Effector memory CD8-positive, alpha-beta T cell (primary cell): ENCODE data around the gene APBB2.

Experiments used
- ATAC-seq: fragments of 150-1000 bp; cut with Tn5 transposase; replicated peaks from 2 replicates; pipeline ENCODE4 v1.10.0; 2021; ENCODE audit warnings: mild to moderate bottlenecking, moderate library complexity
- DNase-seq, 3 experiments: peaks; one replicate each; pipeline ENCODE4 v3.0.0; 2021
- H3K27ac Mint-ChIP-seq, 2 donors: one replicate each; pipeline ENCODE4 v1.8.0; 2022; ENCODE audit warnings: mild to moderate bottlenecking in 2 of 2, mixed read lengths in 2 of 2, moderate library complexity in 2 of 2
- H3K27me3 Mint-ChIP-seq, 2 donors: one replicate each; pipeline ENCODE4 v1.8.0; 2022; ENCODE audit warnings: mixed read lengths in 2 of 2
- H3K36me3 Mint-ChIP-seq: one replicate; pipeline ENCODE4 v1.8.0; 2022; ENCODE audit warnings: mild to moderate bottlenecking, moderate library complexity, mixed read lengths; ENCODE audit not compliant: insufficient read depth
- H3K4me1 Mint-ChIP-seq, 2 donors: one replicate each; pipeline ENCODE4 v1.8.0; 2022; ENCODE audit warnings: low read depth in 2 of 2, mixed read lengths in 2 of 2
- H3K4me3 Mint-ChIP-seq, 2 donors: one replicate each; pipeline ENCODE4 v1.8.0; 2022; ENCODE audit warnings: mild to moderate bottlenecking in 2 of 2, mixed read lengths in 2 of 2, moderate library complexity in 2 of 2
- H3K9me3 Mint-ChIP-seq, 2 donors: one replicate each; pipeline ENCODE4 v1.8.0; 2022; ENCODE audit warnings: mixed read lengths in 2 of 2

APBB2 gene

GRCh38 chr4:40875507-40876150, 338.7 kb downstream of the APBB2 start:
- Mint-ChIP-seq H3K9me3 (no peaks in the 10 kb centered on the region), H3K4me3 (no peak overlapping the region), H3K4me1 (peaks cover 0 to 3% of the 10 kb centered on the region in 2 donors), H3K36me3 (no peaks in the 10 kb centered on the region), H3K27ac (no peak overlapping the region), H3K27me3 (peaks cover 30 to 41% of the 10 kb centered on the region in 2 donors)
- ATAC-seq (no peak), DNase-seq (no peak)

DNA sequence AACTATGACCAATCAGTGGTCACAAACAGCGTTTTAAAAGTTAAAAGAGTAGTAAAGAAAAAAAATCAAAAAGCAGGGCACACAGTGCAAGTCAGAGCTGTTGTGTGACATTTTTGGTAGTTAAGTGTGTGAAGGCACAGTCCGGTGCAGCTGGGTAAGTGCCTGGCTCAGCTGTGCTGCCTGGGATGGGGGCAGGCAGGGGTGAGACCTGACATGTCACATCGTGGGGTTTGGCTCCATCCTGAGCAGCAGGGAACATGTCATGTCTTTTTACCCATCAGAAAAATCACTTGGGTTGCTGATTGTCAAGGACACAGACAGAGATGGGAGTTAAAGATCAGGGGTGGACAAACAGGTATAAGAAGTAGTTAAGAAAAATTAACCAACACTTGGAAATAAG, 339.4 kb downstream of the APBB2 start:
- H3K4me1 Mint-ChIP-seq, result peaks cover 0 to 3% of the 10 kb centered on the region in 2 donors
- H3K27ac Mint-ChIP-seq, result no peak overlapping the region
- no peaks in the 10 kb centered on the region for H3K36me3 Mint-ChIP-seq
- no peak overlapping the region for H3K4me3 Mint-ChIP-seq
- peaks cover 26 to 41% of the 10 kb centered on the region in 2 donors for H3K27me3 Mint-ChIP-seq
- DNase-seq (no peak), ATAC-seq (no peak)
- no peaks in the 10 kb centered on the region for H3K9me3 Mint-ChIP-seq

- no peak for ATAC-seq
- peaks cover 26 to 41% of the 10 kb centered on the region in 2 donors for H3K27me3 Mint-ChIP-seq
- peaks cover 0 to 3% of the 10 kb centered on the region in 2 donors for H3K4me1 Mint-ChIP-seq
- no peak overlapping the region for H3K4me3 Mint-ChIP-seq
- H3K36me3 Mint-ChIP-seq, result no peaks in the 10 kb centered on the region
- no peak for DNase-seq
- H3K27ac Mint-ChIP-seq, result no peak overlapping the region
- H3K9me3 Mint-ChIP-seq, result no peaks in the 10 kb centered on the region
These were observed 340.0 kb downstream of the APBB2 start for GRCh38 chr4:40874331-40874730.

DNA sequence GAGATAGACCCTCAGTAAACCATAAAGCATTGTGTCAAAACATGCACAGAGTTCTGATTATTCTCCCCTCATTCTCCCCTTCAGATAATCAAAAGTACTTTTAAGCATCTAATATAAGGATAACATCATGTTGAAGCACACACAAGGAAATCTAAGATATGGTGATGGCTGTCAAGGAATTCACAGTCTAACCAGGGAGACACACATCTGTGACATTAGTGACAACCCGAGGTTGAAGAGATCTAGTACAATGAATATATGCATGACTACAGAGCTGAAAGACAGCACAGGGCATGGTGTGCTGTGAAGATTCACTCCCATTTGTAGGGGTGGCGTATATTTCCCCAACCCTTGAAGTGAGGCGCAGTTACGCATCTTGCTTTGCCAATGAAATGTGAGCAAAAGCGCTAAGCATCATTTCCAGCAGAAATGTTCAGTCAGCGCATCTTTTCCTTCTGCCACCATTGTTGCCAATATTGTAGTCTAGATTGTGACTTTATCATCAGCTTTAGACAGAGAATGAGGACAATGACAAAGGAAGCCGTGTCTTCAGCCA, 342.6 kb downstream of the APBB2 start:
- Mint-ChIP-seq H3K4me3 (no peak overlapping the region), H3K27ac (no peak overlapping the region), H3K27me3 (peaks cover 12 to 18% of the 10 kb centered on the region in 2 donors), H3K36me3 (no peaks in the 10 kb centered on the region), H3K9me3 (no peaks in the 10 kb centered on the region), H3K4me1 (peaks cover 0 to 3% of the 10 kb centered on the region in 2 donors)
- DNase-seq (no peak), ATAC-seq (no peak)

DNA sequence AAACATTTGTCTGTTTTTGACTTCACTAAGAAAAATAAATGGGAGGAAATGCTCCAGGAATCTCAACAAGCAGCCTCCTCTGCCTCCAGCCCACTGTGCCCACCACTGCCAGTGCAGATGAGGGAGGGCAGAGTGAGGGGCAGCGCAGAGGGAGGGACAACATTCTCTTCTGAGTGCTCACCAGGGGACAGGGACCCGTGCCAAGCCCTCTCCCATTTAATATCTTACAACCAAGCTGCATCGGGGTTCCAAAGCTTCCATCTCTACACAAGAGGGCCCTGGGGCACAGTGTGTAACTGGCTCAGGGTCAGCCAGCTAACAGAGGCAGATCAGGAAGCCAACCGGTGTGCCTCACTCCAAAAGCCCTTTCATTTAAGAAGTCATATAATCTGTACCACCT, 344.2 kb downstream of the APBB2 start:
- Mint-ChIP-seq H3K27me3 (peaks cover 11 to 18% of the 10 kb centered on the region in 2 donors), H3K4me1 (peaks cover 0 to 3% of the 10 kb centered on the region in 2 donors), H3K27ac (no peak overlapping the region), H3K4me3 (no peak overlapping the region), H3K9me3 (no peaks in the 10 kb centered on the region), H3K36me3 (no peaks in the 10 kb centered on the region)
- no peak for DNase-seq
- no peak for ATAC-seq

DNA sequence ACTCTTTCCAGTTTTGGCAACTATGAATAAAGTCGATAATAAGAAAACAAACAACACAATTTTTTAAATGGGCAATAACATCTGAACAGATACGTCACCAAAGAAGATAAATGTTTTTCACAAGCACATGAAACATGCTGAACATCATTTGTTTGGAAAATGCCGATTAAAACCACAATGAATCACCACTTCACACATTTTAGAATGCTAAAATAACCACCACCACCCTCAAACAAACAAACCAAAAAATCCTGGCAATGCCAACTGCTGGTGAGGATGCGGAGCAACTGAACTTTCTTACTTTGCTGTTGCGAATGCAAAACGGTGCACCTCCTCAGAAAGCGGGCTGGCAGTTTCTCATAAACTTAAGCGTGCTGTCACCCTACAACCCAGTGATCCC, 348.6 kb downstream of the APBB2 start:
- no peak for ATAC-seq

DNA sequence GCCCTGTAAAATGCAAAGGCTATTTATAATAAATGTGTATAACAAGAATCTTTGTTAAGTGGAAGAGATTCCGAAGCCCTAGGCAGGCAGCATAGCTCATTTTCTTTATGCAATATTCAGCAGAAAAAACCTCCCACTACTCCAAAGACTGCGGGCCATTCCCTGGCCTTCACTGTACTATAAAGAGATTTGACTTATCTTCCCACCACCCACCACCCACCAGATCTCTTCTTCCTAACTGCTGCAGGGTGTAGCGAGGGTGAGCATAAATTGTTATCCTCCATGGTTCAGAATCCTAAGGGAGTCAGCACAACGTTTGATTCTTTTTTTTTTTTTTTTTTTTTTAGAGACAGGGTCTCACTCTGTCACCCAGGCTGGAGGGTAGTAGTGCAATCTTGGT, 349.8 kb downstream of the APBB2 start:
- H3K4me1 Mint-ChIP-seq, result peaks cover 0 to 3% of the 10 kb centered on the region in 2 donors
- peaks cover 15 to 21% of the 10 kb centered on the region in 2 donors for H3K27me3 Mint-ChIP-seq
- H3K27ac Mint-ChIP-seq, result no peak overlapping the region
- no peaks in the 10 kb centered on the region for H3K9me3 Mint-ChIP-seq
- no peaks in the 10 kb centered on the region for H3K36me3 Mint-ChIP-seq
- no peak for DNase-seq
- H3K4me3 Mint-ChIP-seq, result no peak overlapping the region
- ATAC-seq, result no peak

More for the DNA sequence above, 348.6 kb downstream of the APBB2 start:
- Mint-ChIP-seq H3K4me1 (no peaks in the 10 kb centered on the region), H3K27ac (no peak overlapping the region), H3K27me3 (peaks cover 4 to 10% of the 10 kb centered on the region in 2 donors), H3K4me3 (no peak overlapping the region), H3K36me3 (no peaks in the 10 kb centered on the region), H3K9me3 (no peaks in the 10 kb centered on the region)
- no peak for DNase-seq

DNA sequence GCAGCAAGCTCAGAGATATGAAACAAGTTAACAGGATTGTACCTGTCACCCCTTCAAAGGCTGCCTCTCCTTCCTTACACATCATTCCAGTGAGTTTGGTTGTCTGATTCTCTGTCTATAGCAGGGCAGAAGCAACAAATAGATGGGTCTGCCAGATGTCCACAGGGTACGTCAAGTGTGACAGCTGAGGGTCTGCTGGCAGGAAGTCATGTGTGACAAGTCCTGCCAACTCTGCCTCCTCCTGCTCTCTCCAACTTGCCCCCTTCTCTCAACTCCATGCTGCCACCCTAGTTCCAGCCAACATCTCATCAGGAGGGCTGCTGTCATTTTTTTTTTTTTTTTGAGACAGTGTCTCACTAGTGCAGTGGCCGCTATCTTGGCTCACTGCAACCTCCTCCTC, 355.4 kb downstream of the APBB2 start:
- Mint-ChIP-seq H3K36me3 (no peaks in the 10 kb centered on the region), H3K4me1 (peaks cover 4 to 14% of the 10 kb centered on the region in 2 donors), H3K9me3 (no peaks in the 10 kb centered on the region), H3K27me3 (peaks cover 66 to 68% of the 10 kb centered on the region in 2 donors), H3K27ac (no peak overlapping the region), H3K4me3 (no peak overlapping the region)
- no peak for ATAC-seq
- no peak for DNase-seq

DNA sequence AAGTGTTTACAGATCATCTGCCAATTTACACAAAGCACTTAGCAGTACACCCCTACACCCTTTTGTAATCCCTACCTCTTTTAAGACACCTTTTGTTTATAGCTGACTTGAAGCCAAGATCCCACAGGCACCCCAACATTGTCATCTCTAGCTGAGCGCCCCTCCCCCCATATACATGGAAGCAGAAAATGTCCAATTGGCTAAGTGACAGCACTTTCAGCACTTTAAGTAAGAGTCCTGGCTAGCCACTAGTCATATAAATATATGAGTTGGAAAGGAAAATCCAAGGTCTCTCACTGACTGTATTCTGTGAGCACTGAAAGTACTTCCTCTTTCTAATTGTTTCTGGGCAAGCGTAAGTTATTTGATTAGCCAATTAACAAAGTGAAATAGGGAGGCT, 356.4 kb downstream of the APBB2 start:
- no peak for DNase-seq
- H3K9me3 Mint-ChIP-seq, result no peaks in the 10 kb centered on the region
- H3K4me3 Mint-ChIP-seq, result no peak overlapping the region
- H3K36me3 Mint-ChIP-seq, result no peaks in the 10 kb centered on the region
- H3K27ac Mint-ChIP-seq, result no peak overlapping the region
- no peak for ATAC-seq
- peaks cover 72 to 78% of the 10 kb centered on the region in 2 donors for H3K27me3 Mint-ChIP-seq
- peaks cover 4 to 14% of the 10 kb centered on the region in 2 donors for H3K4me1 Mint-ChIP-seq

- Mint-ChIP-seq H3K4me3 (peak overlapping the region; percentile 57 to 68), H3K9me3 (no peaks in the 10 kb centered on the region), H3K4me1 (peaks cover 4 to 14% of the 10 kb centered on the region in 2 donors), H3K36me3 (no peaks in the 10 kb centered on the region), H3K27ac (peak overlapping the region in 1 of 2 donors; percentile 46), H3K27me3 (peaks cover 73 to 84% of the 10 kb centered on the region in 2 donors)
- DNase-seq (peak in 1 of 3 experiments; percentile 4), ATAC-seq (peak; percentile 32)
These were observed 357.4 kb downstream of the APBB2 start for GRCh38 chr4:40856840-40857362.

GRCh38 chr4:40856277-40856839, 358.0 kb downstream of the APBB2 start:
- DNase-seq, result no peak
- H3K9me3 Mint-ChIP-seq, result no peaks in the 10 kb centered on the region
- H3K4me1 Mint-ChIP-seq, result peaks cover 4 to 14% of the 10 kb centered on the region in 2 donors
- peaks cover 73 to 84% of the 10 kb centered on the region in 2 donors for H3K27me3 Mint-ChIP-seq
- peak overlapping the region; percentile 57 to 68 for H3K4me3 Mint-ChIP-seq
- ATAC-seq, result no peak
- H3K36me3 Mint-ChIP-seq, result no peaks in the 10 kb centered on the region
- H3K27ac Mint-ChIP-seq, result no peak overlapping the region

DNA sequence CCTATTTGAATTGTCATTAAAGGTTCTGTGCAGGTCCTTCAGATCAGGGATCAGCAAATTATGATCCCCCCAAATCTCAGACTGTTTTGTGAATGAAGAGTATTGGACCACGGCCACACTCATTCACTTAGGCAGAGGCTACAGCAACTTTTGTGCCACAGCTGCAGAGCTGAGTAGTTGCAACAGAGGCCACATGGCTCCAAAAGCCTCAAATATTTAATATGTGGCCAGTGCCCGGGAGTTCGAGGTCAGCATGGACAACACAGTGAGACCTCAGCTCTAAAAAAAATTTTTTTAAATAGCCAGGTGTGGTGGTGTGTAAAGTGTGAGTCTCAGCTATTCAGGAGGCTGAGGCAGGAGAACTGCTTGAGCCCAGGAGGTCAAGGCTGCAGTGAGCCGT, 363.8 kb downstream of the APBB2 start:
- Mint-ChIP-seq H3K4me1 (no peaks in the 10 kb centered on the region), H3K27ac (no peak overlapping the region)

DNA sequence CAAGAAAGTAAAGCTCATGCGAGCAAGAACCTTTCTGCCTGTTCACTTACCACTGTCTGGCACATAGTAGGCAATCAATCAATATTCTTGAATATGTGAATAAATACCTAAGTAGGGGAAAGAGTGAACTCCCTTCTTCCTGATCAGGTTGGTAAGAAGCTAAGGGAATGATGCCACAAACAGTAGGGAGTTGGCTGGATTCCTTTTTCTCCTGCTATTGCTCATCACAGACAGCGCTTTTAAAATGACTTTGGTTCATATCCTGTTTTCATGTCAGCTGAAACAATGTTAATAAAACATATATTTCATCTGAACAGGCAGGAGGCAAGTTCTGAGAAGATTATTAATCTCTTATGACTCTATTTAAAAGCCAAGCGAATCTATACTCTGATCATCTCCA, 365.4 kb downstream of the APBB2 start:
- H3K9me3 Mint-ChIP-seq, result no peaks in the 10 kb centered on the region
- peaks cover 22 to 26% of the 10 kb centered on the region in 2 donors for H3K27me3 Mint-ChIP-seq
- ATAC-seq (no peak), DNase-seq (no peak)
- H3K4me1 Mint-ChIP-seq, result no peaks in the 10 kb centered on the region
- H3K36me3 Mint-ChIP-seq, result no peaks in the 10 kb centered on the region
- H3K4me3 Mint-ChIP-seq, result no peak overlapping the region
- no peak overlapping the region for H3K27ac Mint-ChIP-seq

More for the DNA sequence above, 363.8 kb downstream of the APBB2 start:
- ATAC-seq (no peak), DNase-seq (no peak)
- Mint-ChIP-seq H3K27me3 (peaks cover 35 to 39% of the 10 kb centered on the region in 2 donors), H3K36me3 (no peaks in the 10 kb centered on the region), H3K4me3 (no peak overlapping the region), H3K9me3 (no peaks in the 10 kb centered on the region)

DNA sequence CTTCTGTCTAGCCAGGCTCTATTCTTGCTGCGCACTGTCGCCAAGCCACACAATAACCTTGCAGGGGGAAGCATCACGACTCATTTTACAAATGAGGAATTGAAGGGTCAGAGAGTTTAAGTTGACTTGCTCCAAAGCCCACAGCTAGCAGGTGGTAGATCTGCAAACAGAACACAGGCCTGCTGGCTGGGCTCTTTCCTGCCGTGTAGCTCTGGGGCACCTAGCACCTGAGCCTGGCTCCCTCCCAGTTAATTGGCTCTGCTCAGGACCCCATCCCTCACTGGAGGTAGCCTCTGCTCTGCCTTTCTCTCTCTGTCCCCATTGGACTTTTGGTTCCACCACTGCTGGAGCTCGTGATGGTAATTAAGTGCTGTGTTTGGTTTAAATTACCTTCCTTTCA, 366.1 kb downstream of the APBB2 start:
- Mint-ChIP-seq H3K9me3 (no peaks in the 10 kb centered on the region), H3K4me1 (no peaks in the 10 kb centered on the region), H3K4me3 (no peak overlapping the region), H3K27me3 (peaks cover 15 to 19% of the 10 kb centered on the region in 2 donors), H3K27ac (no peak overlapping the region), H3K36me3 (no peaks in the 10 kb centered on the region)
- DNase-seq, result no peak
- ATAC-seq, result no peak
